Fibroblast of the aortic adventitia (primary cell): Measurements from ENCODE around the gene COMMD3. TPM values are rescaled to one million over a fixed set of nuclear protein-coding genes. Genes with fewer than 3 reads are reported as not detected.
"Not testable (repeated sequence)": the region's sequence is repeated elsewhere in the genome, so short reads cannot be mapped to it uniquely, and the experiment has no call there.

Source experiments
- DNase-seq: peaks from one replicate; pipeline ENCODE4 v3.0.0-alpha.2; 2010; ENCODE audit warnings: low read depth
- H3K4me3 ChIP-seq: 2 replicates; pipeline ENCODE4 v1.5.1; 2011; ENCODE audit warnings: low read depth, mild to moderate bottlenecking, control low read depth, low read length, moderate library complexity
- CTCF ChIP-seq: IDR thresholded peaks from 2 replicates; pipeline ENCODE4 v1.5.1; 2011; ENCODE audit warnings: mild to moderate bottlenecking, low read length, control low read depth, inconsistent platforms; ENCODE audit not compliant: insufficient read depth
- total RNA-seq: library from RNA; depleted of rRNA; stranded (reverse); fragments of >200 nt; gene quantifications from 2 replicates; pipeline ENCODE4 v1.2.3, GENCODE V29; 2012; ENCODE audit warnings: low replicate concordance

COMMD3 gene
- total RNA-seq, 1 donor = 56.9 TPM

- no peak for DNase-seq
- no peak overlapping the region for H3K4me3 ChIP-seq
- TF ChIP-seq CTCF = no peak
These were observed 21.5 kb upstream of the COMMD3 start for GRCh38 chr10:22294694-22295093.

- TF ChIP-seq CTCF = no peak
- no peak for DNase-seq
- H3K4me3 ChIP-seq = no peak overlapping the region
These were observed 15.0 kb upstream of the COMMD3 start for GRCh38 chr10:22301193-22301592.

- no peak for DNase-seq
- no peak overlapping the region for H3K4me3 ChIP-seq
- no peak for TF ChIP-seq CTCF
These were observed 12.7 kb upstream of the COMMD3 start for GRCh38 chr10:22303461-22303860.

GRCh38 chr10:22305721-22306120 is 10.5 kb upstream of the COMMD3 start:
- DNase-seq = no peak
- H3K4me3 ChIP-seq = no peak overlapping the region
- no peak for TF ChIP-seq CTCF

GRCh38 chr10:22308390-22308789 is 7.8 kb upstream of the COMMD3 start:
- peak; percentile 59 for DNase-seq
- TF ChIP-seq CTCF = no peak
- H3K4me3 ChIP-seq = no peak overlapping the region

- no peak for TF ChIP-seq CTCF
- DNase-seq = no peak
- H3K4me3 ChIP-seq = no peak overlapping the region
These were observed 6.8 kb upstream of the COMMD3 start for GRCh38 chr10:22309180-22310000.

- not testable (repeated sequence) for H3K4me3 ChIP-seq, DNase-seq
These were observed 6.2 kb upstream of the COMMD3 start for GRCh38 chr10:22310012-22310411.
